ENCODE measurements around the gene PTN.

GRCh38 chr7:137204246-137204645 is 139.3 kb downstream of the PTN start:
- TF ChIP-seq CTCF (IDR thresholded peaks at IDR 0.05), result no peak
- no peak for TF ChIP-seq POLR2AphosphoS5 (IDR thresholded peaks at IDR 0.05)
- no peak for TF ChIP-seq POLR2A (IDR thresholded peaks at IDR 0.05)
